GM15510 (cell line): ENCODE measurements around the gene PRKCA.

Experiments used
- POLR2A ChIP-seq: IDR thresholded peaks from 3 replicates; pipeline ENCODE4 v1.6.1; 2011; ENCODE audit warnings: borderline replicate concordance; ENCODE audit not compliant: insufficient read length; ENCODE audit errors: extremely low read depth

PRKCA gene

GRCh38 chr17:66762276-66762675, 459.9 kb downstream of the PRKCA start:
- TF ChIP-seq POLR2A = no peak

- no peak for TF ChIP-seq POLR2A
These were observed 460.6 kb downstream of the PRKCA start for GRCh38 chr17:66763056-66763455.

DNA sequence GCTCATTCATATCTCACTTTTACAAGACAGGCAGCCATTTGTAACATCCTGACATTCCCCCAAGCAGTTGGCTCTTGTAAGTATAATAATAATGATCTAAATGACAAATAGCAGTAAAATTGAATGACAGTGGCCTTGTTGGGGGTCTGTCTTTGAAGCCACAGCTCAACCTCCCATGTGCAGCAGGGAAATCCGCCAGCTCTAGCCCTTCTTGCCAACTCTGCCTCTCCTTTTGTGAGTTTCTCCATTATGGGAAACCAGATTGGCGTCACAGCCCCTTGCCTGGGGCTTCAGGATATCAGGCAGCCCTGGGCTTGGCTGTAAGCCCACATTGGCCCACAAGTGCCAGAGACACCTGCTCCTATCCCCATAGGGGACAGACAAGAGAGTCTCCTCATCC, 462.1 kb downstream of the PRKCA start:
- TF ChIP-seq POLR2A = no peak

GRCh38 chr17:66767154-66767933, 464.9 kb downstream of the PRKCA start:
- no peak for TF ChIP-seq POLR2A

- no peak for TF ChIP-seq POLR2A
These were observed 467.5 kb downstream of the PRKCA start for GRCh38 chr17:66769911-66770310.

- TF ChIP-seq POLR2A = no peak
These were observed 469.9 kb downstream of the PRKCA start for GRCh38 chr17:66772148-66772812.

GRCh38 chr17:66775271-66775670, 472.9 kb downstream of the PRKCA start:
- no peak for TF ChIP-seq POLR2A

GRCh38 chr17:66775881-66776400, 473.5 kb downstream of the PRKCA start:
- no peak for TF ChIP-seq POLR2A

- no peak for TF ChIP-seq POLR2A
These were observed 474.7 kb downstream of the PRKCA start for GRCh38 chr17:66776999-66777688.

DNA sequence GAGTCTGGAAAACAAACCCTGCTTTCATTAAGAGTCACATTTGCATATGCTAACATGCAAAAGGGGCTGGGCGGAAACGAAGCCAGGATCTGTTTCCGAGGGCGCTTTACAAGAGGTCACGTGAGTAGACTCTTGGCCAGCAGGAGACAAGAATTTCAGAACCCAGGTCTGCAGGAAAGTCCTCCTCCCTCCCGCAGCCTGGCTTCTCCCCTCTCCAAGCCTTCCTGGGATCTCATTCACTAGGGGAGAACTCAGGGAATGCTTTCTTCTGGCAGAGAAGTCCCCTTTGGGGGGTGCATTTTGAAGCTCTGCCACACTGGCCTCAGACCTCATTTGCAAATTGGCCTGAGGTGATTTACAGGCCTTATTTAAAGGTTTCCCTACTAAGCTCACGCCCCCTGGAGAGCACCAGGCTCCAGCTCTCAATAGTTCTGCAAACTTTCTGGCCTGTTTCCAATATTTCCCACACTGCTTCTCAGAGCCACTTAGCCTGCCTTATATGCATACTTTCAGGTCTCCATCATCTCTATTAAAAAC, 475.3 kb downstream of the PRKCA start:
- TF ChIP-seq POLR2A = no peak

DNA sequence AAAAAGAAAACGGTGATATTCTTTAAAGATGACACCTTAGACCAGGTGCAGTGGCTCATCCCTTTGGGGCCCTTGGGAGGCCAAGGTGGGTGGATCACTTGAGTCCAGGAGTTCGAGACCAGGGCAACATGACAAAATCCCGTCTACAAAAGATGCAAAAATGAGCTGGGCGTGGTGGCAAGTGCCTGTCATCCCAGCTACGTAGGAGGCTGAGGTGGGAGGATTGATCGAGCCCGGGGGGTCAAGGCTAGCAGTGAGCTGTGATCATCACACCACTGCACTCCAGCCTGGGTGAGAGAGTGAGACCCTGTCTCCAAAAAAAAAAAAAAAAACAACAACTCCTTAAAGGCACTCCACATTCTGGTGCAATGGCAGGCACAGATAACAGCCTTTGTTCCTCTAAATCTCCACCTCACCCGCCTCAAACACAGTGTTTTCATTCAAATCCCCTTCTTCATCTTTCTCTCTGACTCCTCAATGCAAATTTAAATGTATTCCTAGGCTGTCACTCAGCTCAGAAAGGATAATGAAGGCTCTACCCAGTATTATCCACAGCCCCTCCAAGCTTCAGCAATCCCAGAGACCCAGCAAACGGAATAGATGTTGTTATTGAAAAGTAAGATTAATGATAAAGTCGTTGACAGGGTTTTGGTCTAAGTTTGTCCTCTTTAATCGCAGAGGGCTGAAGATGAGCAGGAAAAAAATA, 476.3 kb downstream of the PRKCA start:
- no peak for TF ChIP-seq POLR2A

GRCh38 chr17:66779237-66779606, 476.8 kb downstream of the PRKCA start:
- TF ChIP-seq POLR2A = no peak

GRCh38 chr17:66781135-66781534, 478.7 kb downstream of the PRKCA start:
- no peak for TF ChIP-seq POLR2A

GRCh38 chr17:66782851-66783250, 480.4 kb downstream of the PRKCA start:
- TF ChIP-seq POLR2A = no peak

- no peak for TF ChIP-seq POLR2A
These were observed 481.4 kb downstream of the PRKCA start for GRCh38 chr17:66783656-66784381.
